Pons (tissue), 1 donor: Measurements from ENCODE around the gene NDUFB2.
"Not testable (repeated sequence)": the region's sequence is repeated elsewhere in the genome, so short reads cannot be mapped to it uniquely, and the experiment has no call there.

Source experiments
- DNase-seq: peaks from one replicate; pipeline ENCODE4 v3.0.0-alpha.2; 2016; ENCODE audit warnings: low spot score

Gene NDUFB2

DNA sequence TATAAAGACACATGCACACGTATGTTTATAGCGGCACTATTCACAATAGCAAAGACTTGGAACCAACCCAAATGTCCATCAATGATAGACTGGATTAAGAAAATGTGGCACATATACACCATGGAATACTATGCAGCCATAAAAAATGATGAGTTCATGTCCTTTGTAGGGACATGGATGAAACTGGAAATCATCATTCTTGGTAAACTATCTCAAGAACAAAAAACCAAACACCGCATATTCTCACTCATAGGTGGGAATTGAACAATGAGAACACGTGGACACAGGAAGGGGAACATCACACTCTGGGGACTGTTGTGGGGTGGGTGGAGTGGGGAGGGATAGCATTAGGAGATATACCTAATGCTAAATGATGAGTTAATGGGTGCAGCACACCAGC, 46.7 kb downstream of the NDUFB2 start:
- not testable (repeated sequence) for DNase-seq

DNA sequence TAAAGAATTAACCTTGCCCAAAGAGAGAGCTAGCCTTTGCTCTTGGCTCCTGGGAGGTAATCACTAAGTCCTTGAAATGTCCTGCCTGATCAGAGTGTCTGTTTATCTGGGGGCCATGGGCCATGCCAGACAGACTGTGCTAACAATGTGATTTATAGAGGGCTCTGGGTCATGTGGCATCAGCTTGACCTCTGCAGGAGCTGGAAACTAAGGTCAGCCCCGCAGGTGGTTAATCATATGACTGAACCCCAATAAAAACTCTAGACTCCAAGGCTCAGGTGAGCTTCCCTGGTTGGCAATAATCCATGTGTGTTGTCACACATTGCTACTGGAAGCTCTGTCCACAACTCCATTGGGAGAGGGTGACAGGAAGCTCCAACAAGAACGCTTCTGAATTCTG, 47.5 kb downstream of the NDUFB2 start:
- DNase-seq, result no peak

DNA sequence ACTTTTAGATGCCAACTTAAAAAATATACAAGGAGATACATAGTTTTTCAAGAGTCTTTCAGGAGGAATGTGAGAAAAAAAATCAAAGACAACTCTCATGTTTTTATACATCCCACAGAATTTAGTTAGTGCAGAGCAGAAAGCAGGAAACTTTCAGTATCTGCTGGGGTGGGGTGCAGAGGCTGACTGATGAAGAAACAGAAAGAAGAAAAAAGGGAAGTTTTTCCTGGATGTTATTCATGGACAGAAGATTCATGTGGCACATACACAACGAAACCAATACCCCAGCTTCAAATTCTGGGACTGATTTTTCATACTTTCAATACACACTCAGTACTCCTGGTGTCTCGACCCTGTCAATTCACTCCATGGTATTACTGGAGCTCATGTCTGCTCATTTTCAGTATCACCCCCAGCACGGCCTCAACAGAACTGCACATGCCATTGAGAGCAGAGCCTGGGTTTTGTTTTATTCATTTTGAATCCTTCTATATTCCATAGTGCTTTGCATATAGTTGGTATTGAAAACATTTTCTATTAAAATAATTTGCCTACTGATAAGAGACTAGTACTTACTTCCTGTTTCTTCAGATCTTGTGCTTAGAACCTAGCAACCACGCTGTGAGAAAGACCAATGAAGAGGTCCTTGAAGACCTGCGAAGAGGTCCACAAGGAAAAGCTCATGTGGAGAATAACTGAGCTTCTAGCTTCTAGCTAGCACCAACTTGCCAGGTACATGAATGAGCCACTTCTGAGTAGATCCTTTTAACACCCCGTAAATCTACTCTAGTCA, 49.0 kb downstream of the NDUFB2 start:
- DNase-seq, result no peak

DNA sequence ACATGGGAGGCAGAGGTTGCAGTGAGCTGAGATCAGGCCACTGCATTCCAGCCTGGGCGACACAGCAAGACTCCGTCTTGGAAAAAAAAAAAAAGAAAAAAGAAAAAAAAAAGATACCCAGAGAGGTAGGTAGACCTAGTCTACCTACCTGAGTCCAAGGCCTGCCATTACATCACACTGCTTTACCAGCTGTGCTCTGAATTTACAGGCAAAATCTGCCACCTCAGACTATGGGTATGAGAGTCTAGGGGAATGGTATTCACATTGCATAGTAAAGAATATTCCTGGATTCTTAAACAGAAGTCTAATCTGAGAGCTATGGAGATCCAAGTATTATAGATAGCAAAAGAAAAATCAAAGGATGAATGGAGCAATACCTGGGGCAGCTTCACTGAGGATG, 50.2 kb downstream of the NDUFB2 start:
- no peak for DNase-seq

DNA sequence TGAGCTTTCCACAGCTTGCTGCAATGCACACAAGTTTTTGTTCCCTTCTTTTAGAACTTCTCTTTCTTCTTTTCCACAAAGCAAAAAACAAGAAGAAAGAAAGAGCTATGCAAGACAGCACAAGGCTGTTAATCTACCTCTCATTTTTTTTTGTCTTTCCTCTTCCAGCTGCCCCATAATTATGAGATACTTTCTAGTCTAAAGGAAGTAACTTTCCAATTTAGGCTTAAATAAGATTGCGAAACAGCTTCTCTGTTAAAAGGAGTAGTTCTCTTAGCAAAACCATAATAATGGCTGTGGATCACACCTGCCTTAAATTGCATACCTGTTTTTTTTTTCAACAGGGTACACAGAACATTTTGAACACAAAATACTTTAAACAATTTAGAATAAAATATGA, 56.0 kb downstream of the NDUFB2 start:
- no peak for DNase-seq

DNA sequence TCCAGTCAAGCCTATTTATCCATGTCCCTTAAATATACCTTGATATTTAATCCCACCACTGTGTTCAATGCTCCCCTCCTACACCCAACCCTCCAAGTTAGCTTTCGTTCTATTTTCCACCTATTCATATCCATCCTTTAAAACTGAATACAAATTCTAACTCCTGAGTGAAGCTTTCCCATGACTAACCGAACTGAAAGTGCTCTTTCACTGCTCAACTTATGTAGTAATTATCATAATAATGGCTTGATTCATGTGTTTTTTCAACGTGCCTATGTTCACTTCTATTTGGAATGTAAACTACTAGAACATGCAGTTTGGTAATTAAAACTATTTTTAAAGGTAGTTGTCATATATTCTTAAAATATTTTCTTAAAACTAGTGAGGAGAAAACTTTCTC, 58.0 kb downstream of the NDUFB2 start:
- DNase-seq, result no peak
